ENCODE measurements around the gene GATA6. TPM values are rescaled to one million over a fixed set of nuclear protein-coding genes. Genes with fewer than 3 reads are reported as not detected.
A peak's percentile ranks its signal among the peaks of the same experiment; 100 is the strongest.

Gene GATA6
- not detected in 2 replicates for polyA plus RNA-seq (2012; rRNA removed)
- not detected in 2 replicates for polyA plus RNA-seq (2012; cell fraction: cytosol; rRNA removed)
- polyA plus RNA-seq (2012; cell fraction: nucleus; rRNA removed), result not detected in 2 replicates

GRCh38 chr18:22169011-22169888 is at the start of gene GATA6:
TSS of gene GATA6 (plus strand) at chr18:22169589. CDS start at chr18:22171145, 1,556 bp downstream.
- H3K79me2 ChIP-seq (ENCODE audit: insufficient read depth), result no peaks in the 10 kb centered on the region
- peak; percentile 69 for DNase-seq
- POLR2A ChIA-PET, result no interaction called here

GRCh38 chr18:22124970-22125369 is 44.4 kb upstream of the GATA6 start:
- no peaks in the 10 kb centered on the region for H3K36me3 ChIP-seq (replicated peaks in 1 of 2; ENCODE audit: control insufficient read depth in 1 of 2, insufficient read depth in 2 of 2, low read length in 1 of 2)
- H3F3A ChIP-seq (replicated peaks; ENCODE audit: insufficient read depth), result no peaks in the 10 kb centered on the region
- H3K4me3 ChIP-seq (ENCODE audit: low read depth in 2 of 2, low read length in 1 of 2), result no peak overlapping the region
- H4K20me1 ChIP-seq (ENCODE audit: insufficient read depth), result no peaks in the 10 kb centered on the region
- no peak for DNase-seq
- H2AFZ ChIP-seq (ENCODE audit: low read depth), result no peak overlapping the region
- no peak overlapping the region for H3K9ac ChIP-seq
- no peak overlapping the region for H3K27ac ChIP-seq (ENCODE audit: low read depth in 2 of 2, low read length in 1 of 2)
- H3K9me3 ChIP-seq, result peaks cover 5% of the 10 kb centered on the region; the same call in 1 of the 2 replicates
- 2% methylated on average over 1 of the region's 1 CpG for WGBS (ENCODE audit: low lambda C conversion rate)
- H3K4me2 ChIP-seq, result no peak overlapping the region
- H3K9me2 ChIP-seq, result no peaks in the 10 kb centered on the region
- H3K79me2 ChIP-seq (ENCODE audit: insufficient read depth), result no peaks in the 10 kb centered on the region
- TF ChIP-seq SIN3A (IDR thresholded peaks at IDR 0.05; ENCODE audit: borderline replicate concordance, low read depth, low read length), result no peak
- no peak for TF ChIP-seq GABPA (IDR thresholded peaks at IDR 0.05; ENCODE audit: low read depth)
- TF ChIP-seq EP300 (IDR thresholded peaks at IDR 0.05; ENCODE audit: borderline replicate concordance in 1 of 2, low read depth in 1 of 2, low read length in 1 of 2), result no peak
- TF ChIP-seq, protein P1, sequence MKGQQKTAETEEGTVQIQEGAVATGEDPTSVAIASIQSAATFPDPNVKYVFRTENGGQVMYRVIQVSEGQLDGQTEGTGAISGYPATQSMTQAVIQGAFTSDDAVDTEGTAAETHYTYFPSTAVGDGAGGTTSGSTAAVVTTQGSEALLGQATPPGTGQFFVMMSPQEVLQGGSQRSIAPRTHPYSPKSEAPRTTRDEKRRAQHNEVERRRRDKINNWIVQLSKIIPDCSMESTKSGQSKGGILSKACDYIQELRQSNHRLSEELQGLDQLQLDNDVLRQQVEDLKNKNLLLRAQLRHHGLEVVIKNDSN (IDR thresholded peaks at IDR 0.05; ENCODE audit: borderline replicate concordance, low read depth), result no peak
- no peak for TF ChIP-seq TAF1 (IDR thresholded peaks at IDR 0.05; ENCODE audit: borderline replicate concordance, low read depth, low read length)
- TF ChIP-seq NRF1 (IDR thresholded peaks at IDR 0.05; ENCODE audit: low read depth, low read length), result no peak
- no peak for TF ChIP-seq MXI1 (IDR thresholded peaks at IDR 0.05; ENCODE audit: low read depth, low read length)
- no peak for TF ChIP-seq RCOR1 (IDR thresholded peaks at IDR 0.05; ENCODE audit: low read length)
- no peak for TF ChIP-seq RFX5 (IDR thresholded peaks at IDR 0.05; ENCODE audit: low read length)
- no peak for TF ChIP-seq TEAD4 (IDR thresholded peaks at IDR 0.05; ENCODE audit: borderline replicate concordance, insufficient read depth)
- TF ChIP-seq, protein P2, sequence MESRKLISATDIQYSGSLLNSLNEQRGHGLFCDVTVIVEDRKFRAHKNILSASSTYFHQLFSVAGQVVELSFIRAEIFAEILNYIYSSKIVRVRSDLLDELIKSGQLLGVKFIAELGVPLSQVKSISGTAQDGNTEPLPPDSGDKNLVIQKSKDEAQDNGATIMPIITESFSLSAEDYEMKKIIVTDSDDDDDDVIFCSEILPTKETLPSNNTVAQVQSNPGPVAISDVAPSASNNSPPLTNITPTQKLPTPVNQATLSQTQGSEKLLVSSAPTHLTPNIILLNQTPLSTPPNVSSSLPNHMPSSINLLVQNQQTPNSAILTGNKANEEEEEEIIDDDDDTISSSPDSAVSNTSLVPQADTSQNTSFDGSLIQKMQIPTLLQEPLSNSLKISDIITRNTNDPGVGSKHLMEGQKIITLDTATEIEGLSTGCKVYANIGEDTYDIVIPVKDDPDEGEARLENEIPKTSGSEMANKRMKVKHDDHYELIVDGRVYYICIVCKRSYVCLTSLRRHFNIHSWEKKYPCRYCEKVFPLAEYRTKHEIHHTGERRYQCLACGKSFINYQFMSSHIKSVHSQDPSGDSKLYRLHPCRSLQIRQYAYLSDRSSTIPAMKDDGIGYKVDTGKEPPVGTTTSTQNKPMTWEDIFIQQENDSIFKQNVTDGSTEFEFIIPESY (IDR thresholded peaks at IDR 0.05; ENCODE audit: borderline replicate concordance, low read depth), result no peak
- POLR2A ChIA-PET, result no interaction called here
- no peaks in the 10 kb centered on the region for H3K4me1 ChIP-seq (ENCODE audit: control insufficient read depth in 1 of 2, insufficient read depth in 2 of 2, low read depth in 1 of 2, low read length in 1 of 2)
- H3K27me3 ChIP-seq (ENCODE audit: insufficient read depth), result peaks cover 12% of the 10 kb centered on the region; the same call in 1 of the 2 replicates
- CTCF ChIA-PET, result interaction anchor here (0.7 kb wide), 1 partner anchor 127 kb away, joined by 3 read pairs; no protein-coding TSS in a partner anchor

More at GRCh38 chr18:22169011-22169888, at the start of gene GATA6:
- Histone ChIP-seq H3K36me3 (replicated peaks in 1 of 2; ENCODE audit: control insufficient read depth in 1 of 2, insufficient read depth in 2 of 2, low read length in 1 of 2) (no peaks in the 10 kb centered on the region), H3K9me2 (no peaks in the 10 kb centered on the region), H2AFZ (ENCODE audit: low read depth) (peak within 1 kb of the TSS; percentile 87), H3K9ac (no peak within 1 kb of the TSS), H3K4me1 (ENCODE audit: control insufficient read depth in 1 of 2, insufficient read depth in 2 of 2, low read depth in 1 of 2, low read length in 1 of 2) (peaks cover 0 to 2% of the 10 kb centered on the region in 2 experiments; a peak in 1 of 4 replicates), H3K27ac (ENCODE audit: low read depth in 2 of 2, low read length in 1 of 2) (no peak within 1 kb of the TSS), H3K9me3 (no peaks in the 10 kb centered on the region), H3K4me3 (ENCODE audit: low read depth in 2 of 2, low read length in 1 of 2) (peak within 1 kb of the TSS; percentile 45 to 66), H3K4me2 (peak within 1 kb of the TSS; percentile 97), H3F3A (replicated peaks; ENCODE audit: insufficient read depth) (no peaks in the 10 kb centered on the region), H3K27me3 (ENCODE audit: insufficient read depth) (peaks cover 95% of the 10 kb centered on the region), H4K20me1 (ENCODE audit: insufficient read depth) (peaks cover 11% of the 10 kb centered on the region; the same call in 1 of the 2 replicates)
- CTCF ChIA-PET, result no interaction called here
- 1% methylated on average over 41 of the region's 87 CpGs for WGBS (ENCODE audit: low lambda C conversion rate)
- TF ChIP-seq, protein P3, sequence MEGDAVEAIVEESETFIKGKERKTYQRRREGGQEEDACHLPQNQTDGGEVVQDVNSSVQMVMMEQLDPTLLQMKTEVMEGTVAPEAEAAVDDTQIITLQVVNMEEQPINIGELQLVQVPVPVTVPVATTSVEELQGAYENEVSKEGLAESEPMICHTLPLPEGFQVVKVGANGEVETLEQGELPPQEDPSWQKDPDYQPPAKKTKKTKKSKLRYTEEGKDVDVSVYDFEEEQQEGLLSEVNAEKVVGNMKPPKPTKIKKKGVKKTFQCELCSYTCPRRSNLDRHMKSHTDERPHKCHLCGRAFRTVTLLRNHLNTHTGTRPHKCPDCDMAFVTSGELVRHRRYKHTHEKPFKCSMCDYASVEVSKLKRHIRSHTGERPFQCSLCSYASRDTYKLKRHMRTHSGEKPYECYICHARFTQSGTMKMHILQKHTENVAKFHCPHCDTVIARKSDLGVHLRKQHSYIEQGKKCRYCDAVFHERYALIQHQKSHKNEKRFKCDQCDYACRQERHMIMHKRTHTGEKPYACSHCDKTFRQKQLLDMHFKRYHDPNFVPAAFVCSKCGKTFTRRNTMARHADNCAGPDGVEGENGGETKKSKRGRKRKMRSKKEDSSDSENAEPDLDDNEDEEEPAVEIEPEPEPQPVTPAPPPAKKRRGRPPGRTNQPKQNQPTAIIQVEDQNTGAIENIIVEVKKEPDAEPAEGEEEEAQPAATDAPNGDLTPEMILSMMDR (IDR thresholded peaks at IDR 0.05), result peak; percentile 45
- peak; percentile 28; the same call in 1 of the 2 replicates for TF ChIP-seq RAD21 (IDR thresholded peaks at IDR 0.05; ENCODE audit: low read length)
- TF ChIP-seq SMC3 (IDR thresholded peaks at IDR 0.05; ENCODE audit: low read depth, low read length), result 0 out of 2 replicates have a peak, but pooled peaks have one; percentile 7
- TF ChIP-seq RCOR1 (IDR thresholded peaks at IDR 0.05; ENCODE audit: low read length), result no peak

All from SK-N-SH (cell line).